GM21737 (cell line): Measurements from ENCODE around the gene DNAI1.

Experiments
- ATAC-seq: cut with Tn5 transposase; IDR thresholded peaks from one replicate; pipeline ENCODE4 v1.9.1; 2021; ENCODE audit warnings: mild to moderate bottlenecking, moderate library complexity; ENCODE audit not compliant: unreplicated experiment

The DNAI1 gene

GRCh38 chr9:34510497-34511468 is 52.2 kb downstream of the DNAI1 start:
- no peak for ATAC-seq

GRCh38 chr9:34512131-34513078 is 53.8 kb downstream of the DNAI1 start:
- ATAC-seq = no peak

DNA sequence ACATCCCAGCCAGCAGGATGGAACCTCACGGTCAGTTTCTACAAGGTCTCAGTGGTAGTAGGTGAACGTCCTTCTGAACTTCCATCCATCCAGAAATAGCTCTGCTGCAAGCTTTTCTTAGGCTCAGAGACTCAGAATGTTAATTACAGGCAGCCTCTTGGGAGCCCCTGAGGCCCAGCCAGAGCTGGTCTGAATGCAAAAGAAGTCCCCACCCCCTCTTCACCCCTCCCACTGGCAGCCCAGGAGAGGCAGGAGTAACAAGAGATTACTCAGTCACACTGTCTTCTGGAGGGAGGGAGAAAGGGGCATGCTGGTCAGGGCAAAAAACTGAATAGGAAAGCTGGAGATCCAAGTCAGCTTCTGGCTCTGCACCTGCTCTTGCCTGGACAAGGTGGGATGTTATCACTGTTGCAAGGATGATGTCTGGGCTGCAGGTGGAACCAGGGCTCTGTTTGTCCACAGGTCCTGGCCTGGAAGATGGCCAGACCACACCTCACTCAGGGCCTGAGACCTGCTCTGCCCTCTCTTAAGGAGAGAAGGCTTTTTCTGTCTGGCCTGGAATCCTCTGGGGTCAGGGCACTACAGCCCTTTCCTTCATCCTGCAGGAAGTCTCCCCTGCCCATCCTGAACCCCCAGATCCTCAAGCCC is 55.1 kb downstream of the DNAI1 start:
- ATAC-seq = no peak

GRCh38 chr9:34514401-34514800 is 55.8 kb downstream of the DNAI1 start:
- no peak for ATAC-seq

DNA sequence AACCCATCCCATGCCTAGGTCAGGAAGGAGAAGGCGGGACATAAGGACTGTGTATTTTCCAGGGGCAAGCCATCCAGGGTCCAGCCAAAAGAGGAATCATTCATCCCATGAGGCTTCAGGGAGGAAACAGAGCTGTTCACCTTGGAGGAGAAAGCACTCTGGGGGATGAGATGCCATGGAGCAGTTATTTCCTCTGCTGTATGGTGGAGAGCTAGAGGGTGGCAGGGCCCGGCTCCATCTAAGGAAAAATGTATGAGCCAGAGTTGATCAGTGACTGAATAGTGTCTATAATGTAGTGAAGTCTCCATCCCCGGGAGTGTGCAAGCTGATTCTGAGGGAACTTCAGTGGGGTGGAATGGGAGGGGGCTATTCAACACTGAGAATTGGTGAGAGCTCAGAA is 56.2 kb downstream of the DNAI1 start:
- no peak for ATAC-seq

GRCh38 chr9:34515959-34516358 is 57.4 kb downstream of the DNAI1 start:
- ATAC-seq = no peak

- no peak for ATAC-seq
Measured at GRCh38 chr9:34517185-34517584, 58.6 kb downstream of the DNAI1 start.

DNA sequence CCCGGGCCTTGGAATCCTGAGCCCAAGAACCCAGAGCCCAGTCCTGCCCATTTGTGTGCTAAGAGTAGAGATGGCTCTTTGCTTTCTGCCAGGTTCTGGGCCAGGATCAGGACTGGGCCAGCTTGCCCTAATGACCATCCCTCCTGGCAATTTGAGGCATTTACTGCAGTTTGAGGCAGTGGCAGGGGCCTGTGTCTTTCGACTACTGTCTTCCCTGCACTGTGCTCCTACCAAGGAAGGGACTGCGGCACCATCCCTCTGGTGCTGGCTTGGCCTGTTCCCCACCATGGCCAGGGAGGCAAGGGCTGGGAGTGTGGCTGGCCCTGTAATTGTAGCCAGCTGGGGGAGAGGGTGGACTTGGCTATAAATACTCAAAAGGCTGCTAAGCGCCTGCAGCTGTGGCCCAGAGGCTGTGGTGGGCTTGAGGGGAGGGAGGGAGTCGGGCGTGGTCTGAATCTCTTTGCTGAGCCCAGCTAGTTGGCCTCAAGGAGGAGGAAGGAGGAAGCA is 59.6 kb downstream of the DNAI1 start:
- no peak for ATAC-seq

DNA sequence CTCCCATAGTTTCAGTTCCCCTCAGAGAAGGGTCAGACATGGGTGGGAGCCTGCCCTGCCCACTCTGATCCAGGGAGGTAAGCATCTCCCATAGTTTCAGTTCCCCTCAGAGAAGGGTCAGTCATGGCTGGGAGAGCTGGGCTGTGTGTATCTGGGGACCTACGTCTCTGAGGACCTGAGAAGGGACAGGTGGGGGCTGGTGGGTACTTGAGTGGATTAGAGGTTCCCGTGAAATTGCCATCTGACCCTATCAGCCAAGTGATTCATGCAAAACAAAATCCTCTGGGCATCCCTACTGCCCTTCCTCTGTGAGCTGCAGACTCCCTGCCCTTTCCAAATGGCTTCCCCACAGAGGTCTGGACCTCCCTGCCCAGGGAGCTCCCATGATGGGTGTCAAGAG is 60.3 kb downstream of the DNAI1 start:
- no peak for ATAC-seq

- ATAC-seq = no peak
Measured at GRCh38 chr9:34519321-34520020, 60.9 kb downstream of the DNAI1 start.

DNA sequence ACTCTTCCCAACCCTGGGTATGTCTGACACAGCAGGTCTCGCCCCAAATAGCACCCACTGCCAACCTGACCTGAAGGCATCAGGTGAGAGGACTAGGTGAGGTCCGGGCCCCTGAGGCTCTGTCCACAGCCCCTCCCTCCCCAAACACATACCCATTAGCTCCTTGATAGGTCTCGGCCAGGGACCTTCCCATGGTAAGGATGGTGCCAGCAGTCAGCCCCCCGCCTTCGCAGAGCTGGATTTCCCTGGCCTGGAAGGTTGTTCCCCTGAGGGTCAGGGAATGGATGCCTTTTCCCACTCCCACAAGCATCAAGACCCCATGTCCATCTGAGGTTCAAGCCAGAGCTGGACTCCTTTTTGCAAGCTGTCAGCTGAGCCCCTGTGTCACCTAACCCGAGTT is 61.5 kb downstream of the DNAI1 start:
- ATAC-seq = no peak

DNA sequence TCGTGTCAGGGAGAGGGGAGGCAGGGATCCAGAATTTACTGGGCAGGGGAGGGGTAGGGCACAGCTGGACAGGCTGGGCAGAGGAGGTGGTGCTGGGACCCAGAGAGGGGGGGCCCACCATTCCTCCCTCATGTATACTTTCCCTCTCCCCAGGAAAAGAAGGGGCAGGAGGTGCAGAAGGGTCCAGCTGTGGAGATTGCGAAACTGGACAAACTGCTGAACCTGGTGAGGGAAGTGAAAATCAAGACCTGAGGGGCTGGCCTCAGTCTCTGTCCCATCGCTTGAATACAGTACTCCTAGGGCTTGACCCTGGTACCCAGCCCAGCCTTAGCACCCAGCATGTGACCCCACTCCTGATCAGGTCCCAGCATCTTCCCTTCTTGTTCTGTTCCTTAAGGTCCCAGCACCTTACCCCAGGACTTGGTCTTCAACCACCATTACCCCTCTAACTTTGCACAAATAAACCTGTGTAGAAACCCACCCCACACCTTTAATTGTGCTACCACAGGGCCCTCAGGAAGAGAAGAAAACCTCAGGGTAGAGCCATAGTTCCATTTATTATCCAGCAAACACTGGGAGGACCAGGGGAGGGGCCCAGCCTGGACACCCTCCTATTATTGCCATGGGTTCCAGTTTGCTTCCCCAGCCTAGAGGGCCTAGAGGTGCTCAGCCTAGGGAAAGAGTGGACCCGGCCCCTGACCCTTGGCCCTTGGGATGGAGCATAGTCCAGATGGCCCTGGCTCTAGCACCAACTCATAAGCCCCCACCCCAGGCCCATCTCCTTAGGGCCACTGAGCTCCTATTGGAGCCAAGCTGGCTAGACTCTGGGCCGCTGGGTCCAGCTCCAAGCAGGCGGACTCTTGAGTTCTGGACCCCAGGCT is 62.1 kb downstream of the DNAI1 start:
- ATAC-seq = no peak

- no peak for ATAC-seq
Measured at GRCh38 chr9:34521406-34522045, 62.9 kb downstream of the DNAI1 start.

- ATAC-seq = no peak
Measured at GRCh38 chr9:34522091-34522887, 63.7 kb downstream of the DNAI1 start.

GRCh38 chr9:34522971-34523797 is 64.6 kb downstream of the DNAI1 start, which contains the start of gene ENHO:
ENHO (minus strand) TSS chr9:34522990; CDS start chr9:34521695, 1,295 bp downstream.
- peak; percentile 82 for ATAC-seq

DNA sequence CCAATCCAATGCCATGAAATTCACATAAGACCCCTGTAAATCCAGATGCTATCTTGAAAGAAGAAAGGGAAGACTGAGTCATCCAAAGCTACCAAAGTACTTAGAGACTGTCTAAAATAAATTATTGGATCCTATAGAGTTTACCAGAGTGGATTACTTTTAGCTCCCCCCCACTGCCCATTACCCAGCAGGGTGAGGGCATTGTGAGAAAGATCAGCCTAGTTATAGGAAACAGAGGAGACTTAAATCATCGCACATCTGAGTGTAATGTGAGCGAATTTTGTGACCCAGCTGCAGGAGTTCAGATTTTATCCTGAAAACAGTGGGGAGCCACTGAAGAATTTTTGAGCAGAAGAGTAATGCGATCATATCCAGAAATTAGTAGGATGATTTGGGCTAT is 65.7 kb downstream of the DNAI1 start:
- ATAC-seq = no peak

DNA sequence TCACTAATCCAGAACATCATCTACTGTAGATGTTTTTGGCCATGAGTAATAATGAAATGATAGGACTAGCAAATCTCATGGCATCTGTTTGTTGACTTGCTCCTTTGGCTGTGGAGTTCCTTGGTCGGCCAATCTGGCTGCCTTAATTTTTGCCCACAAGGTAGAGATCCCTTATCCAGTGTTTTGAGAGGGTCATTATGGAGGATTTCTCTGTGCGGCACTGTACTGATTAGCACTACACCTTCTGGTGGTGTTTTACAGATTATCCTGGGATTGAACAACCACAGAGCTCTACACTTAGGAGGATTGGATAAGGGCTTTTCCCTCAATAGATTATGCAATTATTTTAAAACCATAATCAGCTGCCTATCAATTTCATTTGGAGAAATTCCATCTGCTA is 67.4 kb downstream of the DNAI1 start:
- ATAC-seq = no peak
